ENCODE results near the gene GFOD1.

GFOD1 gene

DNA sequence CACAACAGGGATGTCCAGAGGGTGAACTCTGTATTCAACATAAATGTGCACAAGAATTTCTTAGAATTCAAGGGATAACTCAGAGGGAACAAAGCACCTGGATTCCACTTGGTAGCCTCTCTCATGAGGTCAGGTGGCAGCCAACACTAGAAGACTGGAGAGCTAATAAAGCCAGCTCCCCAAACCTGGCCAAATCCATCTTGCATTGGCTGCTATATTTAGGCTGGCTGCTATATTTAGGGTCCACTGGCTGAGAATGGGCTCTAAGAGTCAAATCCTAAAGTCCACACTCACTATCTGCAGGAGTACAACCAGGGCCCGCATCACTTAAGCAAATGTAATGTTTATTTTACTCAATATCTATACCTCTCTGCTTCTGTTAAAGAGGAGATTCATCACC is 179.1 kb downstream of the GFOD1 start:
- DNase-seq (ENCODE audit: low read depth), result no peak
